GM19193 (cell line): ENCODE measurements around the gene CRACDL.

ENCODE experiments used
- POLR2A ChIP-seq: IDR thresholded peaks from 4 replicates; pipeline ENCODE4 v1.6.1; 2011; ENCODE audit not compliant: insufficient read depth, insufficient read length; ENCODE audit errors: extremely low read depth

The CRACDL gene

GRCh38 chr2:98913916-98914712 lies 21.9 kb downstream of the CRACDL start:
- TF ChIP-seq POLR2A, result no peak

GRCh38 chr2:98912957-98913915 lies 22.8 kb downstream of the CRACDL start:
- no peak for TF ChIP-seq POLR2A

- no peak for TF ChIP-seq POLR2A
Measured at GRCh38 chr2:98912221-98912851, 23.7 kb downstream of the CRACDL start.

GRCh38 chr2:98911376-98912154 lies 24.5 kb downstream of the CRACDL start:
- no peak for TF ChIP-seq POLR2A

GRCh38 chr2:98911126-98911375 lies 25.0 kb downstream of the CRACDL start:
- no peak for TF ChIP-seq POLR2A

- TF ChIP-seq POLR2A, result no peak
Measured at GRCh38 chr2:98910349-98911125, 25.5 kb downstream of the CRACDL start.

- no peak for TF ChIP-seq POLR2A
Measured at GRCh38 chr2:98909317-98910211, 26.5 kb downstream of the CRACDL start.

GRCh38 chr2:98908931-98909316 lies 27.1 kb downstream of the CRACDL start:
- no peak for TF ChIP-seq POLR2A

- no peak for TF ChIP-seq POLR2A
Measured at GRCh38 chr2:98907966-98908905, 27.8 kb downstream of the CRACDL start.

- TF ChIP-seq POLR2A, result no peak
Measured at GRCh38 chr2:98907385-98907784, 28.6 kb downstream of the CRACDL start.

- no peak for TF ChIP-seq POLR2A
Measured at GRCh38 chr2:98903767-98904485, 32.1 kb downstream of the CRACDL start.

- no peak for TF ChIP-seq POLR2A
Measured at GRCh38 chr2:98903064-98903355, 33.0 kb downstream of the CRACDL start.
